Head of caudate nucleus (tissue), 42 donors: ENCODE measurements around the gene POU6F2.
A peak's percentile ranks its signal among the peaks of the same experiment; 100 is the strongest.

Source experiments
- DNase-seq, 42 donors: peaks; one replicate each; pipeline versions ENCODE4 v3.0.0 to v3.0.0-alpha.2; 2020 to 2021; ENCODE audit warnings: mixed read lengths in 7 of 42
- intact Hi-C: fragments of 100-400 bp; cut with DNase I; formaldehyde crosslinking; loops from one replicate; pipeline ENCODE4 v1.15.0; 2022

The POU6F2 gene

GRCh38 chr7:39098506-39098905 is 120.8 kb downstream of the POU6F2 start:
- intact Hi-C loops, result no loop called here
- DNase-seq, result no peak

DNA sequence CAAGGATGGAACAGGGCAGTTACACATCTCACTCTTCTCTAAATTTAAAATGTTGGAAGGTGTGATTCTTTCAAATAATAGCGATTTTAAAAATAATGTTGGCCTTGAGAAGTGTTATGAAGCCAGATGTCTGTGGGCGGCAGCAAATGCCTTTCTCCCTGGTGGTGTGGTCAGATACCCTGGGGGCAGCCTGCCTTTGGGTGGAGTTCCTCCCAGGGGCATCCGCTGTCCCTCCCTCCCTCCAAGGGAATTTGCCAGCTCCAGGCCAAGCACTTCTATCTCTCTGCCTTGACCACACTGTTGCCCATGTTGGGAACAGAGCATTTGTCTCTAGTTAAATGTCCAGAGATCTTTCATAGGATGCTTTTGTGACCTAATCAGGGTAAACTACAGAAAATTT is 121.4 kb downstream of the POU6F2 start:
- intact Hi-C loops, result no loop called here
- DNase-seq, result no peak

DNA sequence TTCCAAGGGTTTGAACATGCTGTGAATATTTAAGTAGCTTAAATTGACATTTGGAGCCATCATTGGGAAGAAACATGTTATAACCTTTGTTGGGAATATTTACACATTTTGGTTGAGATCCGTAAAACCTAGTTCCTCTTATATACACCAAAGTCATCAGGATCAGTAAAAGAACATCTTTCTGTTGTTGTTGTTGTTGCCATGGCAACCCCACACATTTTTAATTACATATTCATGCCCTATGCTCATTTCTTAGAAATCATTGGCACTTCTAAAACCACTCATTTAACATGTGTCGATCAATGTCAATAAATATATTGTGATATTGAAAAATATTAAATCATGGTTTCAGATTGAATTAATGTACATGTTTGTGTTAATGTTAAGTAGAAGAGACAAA is 122.6 kb downstream of the POU6F2 start:
- DNase-seq, result no peak
- intact Hi-C loops, result no loop called here

DNA sequence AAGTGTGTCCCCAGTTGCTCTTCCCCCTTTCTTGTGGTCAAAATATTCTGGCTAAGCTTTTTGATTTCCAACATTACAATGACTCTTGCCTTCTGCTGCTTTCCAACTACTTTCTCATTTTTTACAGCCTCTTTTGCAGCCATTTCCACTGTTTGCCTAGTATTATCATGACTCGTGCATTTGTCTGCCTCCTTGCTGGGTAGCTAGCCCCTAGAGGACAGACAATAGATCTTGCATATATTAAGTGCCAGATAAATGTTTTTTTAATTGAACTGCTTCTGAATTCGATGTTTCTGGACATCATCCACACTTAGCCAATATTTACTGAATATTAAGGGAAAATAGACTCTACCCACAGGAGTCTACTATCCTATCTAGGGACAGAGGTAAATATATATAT is 124.5 kb downstream of the POU6F2 start:
- intact Hi-C loops, result no loop called here
- DNase-seq, result no peak

DNA sequence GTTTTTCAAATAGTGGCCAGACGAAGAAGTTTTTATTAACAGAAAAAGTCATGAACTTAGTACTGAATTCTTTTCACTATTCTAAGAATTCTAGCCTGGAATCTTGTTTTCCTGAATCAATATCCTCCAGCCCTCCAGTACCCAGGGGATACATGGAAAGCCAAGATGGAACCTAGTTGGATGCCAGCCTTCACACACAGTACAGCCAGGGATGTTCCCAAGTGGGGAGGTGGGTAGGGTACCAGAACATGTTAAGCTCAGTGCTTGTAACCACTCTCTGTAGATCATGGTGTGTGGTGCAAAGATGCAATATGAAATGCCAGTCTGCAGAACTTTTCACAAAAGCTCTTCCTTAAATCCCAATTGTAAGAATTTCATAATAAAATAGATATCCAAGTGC is 128.0 kb downstream of the POU6F2 start:
- intact Hi-C loops, result no loop called here
- no peak for DNase-seq

DNA sequence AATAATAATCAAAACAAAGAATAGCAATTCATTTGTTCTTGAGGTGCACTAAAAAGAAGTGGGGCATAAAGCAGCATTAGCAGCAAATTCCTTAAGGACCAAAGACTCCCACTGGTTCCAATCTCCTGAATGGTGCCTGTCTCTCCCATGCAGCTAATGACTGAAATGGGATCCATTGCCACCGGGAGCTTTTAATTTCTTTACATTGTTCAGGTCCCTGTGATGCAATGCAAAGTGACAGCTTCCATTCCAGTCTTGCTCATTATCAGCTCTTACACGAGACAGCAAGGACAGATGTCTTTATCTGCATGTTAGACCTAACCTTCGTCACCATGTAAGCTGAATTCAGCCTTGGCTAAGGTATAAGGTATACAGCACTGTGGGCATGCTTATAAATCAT is 148.1 kb downstream of the POU6F2 start:
- no peak for DNase-seq
- intact Hi-C loops, result no loop called here

GRCh38 chr7:39127058-39127457 is 149.3 kb downstream of the POU6F2 start:
- intact Hi-C loops, result no loop called here
- DNase-seq, result no peak

- intact Hi-C loops, result no loop called here
- DNase-seq, result no peak
Observed at GRCh38 chr7:39128287-39128843, 150.7 kb downstream of the POU6F2 start.

DNA sequence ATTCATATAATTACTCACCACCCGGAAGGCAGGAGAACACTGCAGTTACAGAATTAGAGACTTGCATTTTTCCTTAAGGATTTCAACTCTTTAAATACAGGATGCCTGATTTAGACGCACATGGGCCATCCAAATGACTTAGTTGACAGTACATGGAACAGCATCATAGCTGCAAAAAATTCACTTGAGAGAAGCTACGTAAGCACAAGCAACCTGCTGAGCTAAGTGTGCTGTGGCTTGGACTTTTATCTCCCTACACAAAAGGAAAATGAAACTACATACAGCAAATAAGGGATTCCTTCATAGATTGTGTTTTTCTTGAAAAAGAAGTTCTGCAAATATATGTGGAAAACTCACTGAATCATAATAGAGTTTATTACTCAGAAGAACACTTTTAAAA is 152.6 kb downstream of the POU6F2 start:
- intact Hi-C loops, result no loop called here

DNA sequence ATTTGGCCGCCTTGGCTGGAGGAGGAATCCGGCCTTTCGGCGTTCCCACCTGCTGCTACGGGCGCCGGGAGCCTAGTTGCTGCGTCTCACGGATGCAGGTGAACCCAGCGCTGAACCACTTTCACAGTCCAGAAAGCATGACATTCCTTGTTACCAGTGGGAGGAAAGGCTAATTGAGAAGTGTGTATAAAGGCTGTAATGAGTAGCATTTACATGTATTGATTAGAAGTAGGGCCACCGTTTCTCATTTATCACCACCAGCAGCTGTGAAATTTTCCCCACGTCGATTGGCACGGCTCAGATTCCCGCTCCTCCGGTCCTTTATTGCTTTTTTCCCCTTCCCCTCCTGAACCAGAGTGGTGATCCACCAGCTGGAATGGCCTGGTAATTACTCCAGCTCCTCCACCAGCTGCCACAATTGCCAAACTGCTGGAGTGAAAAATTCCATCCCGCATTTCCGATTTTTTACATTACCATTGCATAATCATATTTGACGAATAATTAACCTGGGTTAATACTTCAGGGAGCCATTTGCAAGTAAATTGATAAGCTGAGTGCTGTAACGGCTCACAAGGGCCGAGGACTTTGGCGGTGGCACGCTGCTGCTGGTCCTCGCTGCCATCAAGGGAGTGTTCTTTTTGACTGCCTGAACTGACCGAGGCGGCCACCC is 153.3 kb downstream of the POU6F2 start:
- intact Hi-C loops, result no loop called here
- DNase-seq, result peak in 2 of 42 donors; percentile 4 to 17

More for the DNA sequence above, 152.6 kb downstream of the POU6F2 start:
- DNase-seq, result no peak

DNA sequence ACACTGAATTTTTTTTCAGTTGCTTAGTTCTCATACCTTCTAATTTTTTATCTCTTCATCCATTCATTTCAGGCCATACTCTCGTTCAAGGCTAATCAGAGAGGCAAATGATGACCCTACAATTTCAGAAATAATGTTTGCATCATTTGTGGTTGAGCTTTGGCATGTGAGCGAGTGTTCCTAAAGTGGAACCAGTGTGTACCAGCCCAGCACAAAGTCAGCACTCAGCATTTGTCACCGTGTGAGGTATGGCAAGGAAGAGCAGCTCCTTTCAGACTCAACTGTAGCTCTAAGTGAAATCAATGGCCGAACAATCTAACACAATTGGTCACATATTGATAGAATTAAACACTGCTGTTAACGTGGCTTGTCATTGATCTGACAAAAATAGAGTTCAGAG is 154.6 kb downstream of the POU6F2 start:
- intact Hi-C loops, result no loop called here
- no peak for DNase-seq

- intact Hi-C loops, result no loop called here
- DNase-seq, result no peak
Observed at GRCh38 chr7:39133088-39133487, 155.4 kb downstream of the POU6F2 start.

- intact Hi-C loops, result no loop called here
- no peak for DNase-seq
Observed at GRCh38 chr7:39137480-39137879, 159.8 kb downstream of the POU6F2 start.

DNA sequence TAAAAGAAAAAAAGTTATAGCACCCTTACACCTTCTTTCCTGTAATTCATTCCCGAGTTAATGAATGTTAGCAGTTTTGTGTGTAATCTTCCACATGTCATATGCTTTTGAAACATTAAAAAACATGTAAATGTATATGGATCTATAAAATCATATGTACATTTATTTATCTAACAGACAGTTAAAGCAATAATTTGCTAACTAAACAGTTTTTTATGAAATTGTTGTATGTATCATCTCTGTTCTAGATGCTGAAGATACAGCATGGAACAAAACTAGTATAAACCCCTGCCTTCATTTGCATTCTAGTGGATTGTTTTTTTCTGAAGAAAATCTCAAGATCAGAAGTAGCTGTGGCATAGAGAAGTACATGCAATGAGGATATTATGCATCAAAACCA is 165.0 kb downstream of the POU6F2 start:
- DNase-seq, result no peak
- intact Hi-C loops, result no loop called here

GRCh38 chr7:39144420-39144819 is 166.7 kb downstream of the POU6F2 start:
- no peak for DNase-seq
- intact Hi-C loops, result no loop called here

GRCh38 chr7:39145283-39145682 is 167.6 kb downstream of the POU6F2 start:
- no peak for DNase-seq
- intact Hi-C loops, result no loop called here

GRCh38 chr7:39145935-39146334 is 168.2 kb downstream of the POU6F2 start:
- DNase-seq, result no peak
- intact Hi-C loops, result no loop called here

DNA sequence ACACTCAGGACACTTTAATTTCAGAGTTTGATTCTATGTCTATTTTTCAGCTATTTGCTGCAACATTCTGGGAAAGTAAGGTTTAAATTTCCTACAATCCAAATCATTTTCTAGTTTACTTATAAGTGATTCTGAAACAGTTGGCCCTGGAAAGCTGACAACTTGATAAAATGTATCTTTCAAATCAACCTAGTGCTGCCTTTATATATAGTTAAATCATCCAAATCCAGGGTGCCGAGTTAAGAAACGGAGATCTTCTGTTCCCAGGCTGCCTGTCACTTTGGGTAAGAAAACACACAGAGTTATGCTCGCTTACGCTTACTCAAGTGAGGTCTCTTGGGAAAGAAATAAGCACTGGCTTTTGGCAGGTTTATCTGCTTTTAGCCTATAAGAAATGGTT is 175.0 kb downstream of the POU6F2 start:
- intact Hi-C loops, result no loop called here
- DNase-seq, result no peak

DNA sequence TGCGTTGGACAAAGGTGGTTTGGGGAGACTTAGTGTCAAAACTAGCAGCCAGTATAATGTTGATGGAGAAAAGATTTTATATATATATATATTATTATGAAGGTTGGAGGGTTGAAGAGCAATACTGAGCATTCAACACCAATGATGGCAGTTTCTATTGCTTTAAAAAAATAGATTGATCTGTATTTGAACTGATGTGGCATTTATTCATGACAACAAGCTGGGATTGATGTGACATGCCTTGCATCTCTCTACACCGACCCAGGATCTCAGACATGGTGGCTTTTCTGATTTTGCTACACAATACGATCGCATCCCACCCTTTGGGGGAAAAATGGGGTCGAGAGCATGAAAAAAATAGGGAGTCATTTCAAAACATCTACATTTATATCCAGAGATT is 175.4 kb downstream of the POU6F2 start:
- no peak for DNase-seq
- intact Hi-C loops, result no loop called here

DNA sequence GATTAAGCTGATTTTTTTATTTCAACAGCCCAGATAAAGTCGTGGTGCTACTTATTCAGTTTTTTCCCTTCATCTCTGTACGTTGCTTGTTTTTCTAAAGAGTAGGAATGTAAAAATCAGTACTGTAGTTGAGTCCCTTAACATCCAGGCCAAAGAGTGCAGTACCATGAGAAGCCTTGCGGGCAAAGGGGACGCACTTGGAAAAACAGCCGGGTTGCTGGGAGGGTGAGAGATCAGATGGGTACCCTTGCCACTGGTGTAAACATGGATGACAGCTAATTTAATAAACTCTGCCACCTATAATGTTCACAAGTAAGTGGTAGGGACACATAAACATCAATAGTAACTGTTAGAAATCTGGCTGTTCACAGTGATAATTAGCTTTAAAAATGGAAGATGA is 175.9 kb downstream of the POU6F2 start:
- DNase-seq, result no peak
- intact Hi-C loops, result no loop called here

DNA sequence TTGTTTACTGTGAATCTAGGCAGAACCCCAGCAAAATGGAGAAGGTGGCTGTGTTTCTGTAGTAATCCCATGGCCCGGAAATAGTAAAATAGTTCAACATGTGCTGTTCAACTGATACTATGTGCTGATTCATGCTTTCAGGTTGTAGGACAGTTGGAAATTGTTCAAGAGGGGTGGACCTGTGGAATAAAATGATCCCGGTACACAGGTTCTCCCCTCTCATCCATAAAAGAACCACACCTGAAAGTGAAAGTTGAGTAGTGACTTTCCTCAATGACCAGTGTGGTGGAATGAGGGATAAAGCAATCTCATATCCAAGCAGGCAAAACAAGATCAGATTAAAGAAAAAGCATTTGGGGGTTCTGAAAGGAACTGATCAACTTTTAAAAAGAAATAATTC is 177.1 kb downstream of the POU6F2 start:
- no peak for DNase-seq
- intact Hi-C loops, result no loop called here

DNA sequence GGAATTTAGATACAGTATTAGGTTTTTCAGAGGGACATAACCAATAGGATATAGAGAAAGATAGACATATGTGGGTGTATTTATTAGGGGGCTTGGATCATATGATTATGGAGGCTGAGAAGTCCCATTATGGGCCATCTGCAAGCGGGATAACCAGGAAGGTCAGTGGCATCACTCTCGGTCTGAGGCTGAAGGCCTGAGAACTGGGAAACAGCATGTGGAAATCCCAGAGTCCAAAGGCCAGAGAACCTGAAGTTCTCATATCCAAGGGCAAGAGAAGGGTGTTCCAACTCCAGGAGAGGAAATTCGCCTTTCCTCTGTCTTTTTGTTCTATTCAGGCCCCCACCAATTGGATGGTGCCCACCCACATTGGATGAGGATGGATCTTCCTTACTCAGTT is 180.7 kb downstream of the POU6F2 start:
- intact Hi-C loops, result no loop called here

More for the DNA sequence above, 180.7 kb downstream of the POU6F2 start:
- no peak for DNase-seq
